H1 (cell line): ENCODE measurements around the gene TRMT61A. TPM values are rescaled to one million over a fixed set of nuclear protein-coding genes. Genes with fewer than 3 reads are reported as not detected.

Experiments used
- CTCF ChIA-PET: fragments of 300-600 bp; sonication (Branson Sonifier 250); formaldehyde crosslinking; loops from one replicate; lab custom pipeline; 2021; ENCODE audit not compliant: partially characterized antibody; lab: Charles Lee
- POLR2A ChIA-PET: fragments of 300-600 bp; sonication (Branson Sonifier 250); formaldehyde crosslinking; loops from one replicate; lab custom pipeline; 2021; ENCODE audit warnings: inconsistent platforms; ENCODE audit not compliant: partially characterized antibody; lab: Charles Lee
- DNase-seq, 2 experiments: peaks; one replicate each; pipeline versions ENCODE4 v3.0.0 to v3.0.0-alpha.2; 2010 to 2022; ENCODE audit warnings: low spot score in 2 of 2, low read depth in 1 of 2, mixed read lengths in 1 of 2
- FAIRE-seq: peaks from 2 replicates; lab custom pipeline; 2011; peaks lifted over from hg19 to GRCh38; lab: Jason Lieb, UNC
- H2AFZ ChIP-seq: 2 replicates; pipeline ENCODE4 v1.8.1; 2012; ENCODE audit warnings: low read length, inconsistent platforms
- H2AK5ac ChIP-seq: 2 replicates; pipeline ENCODE4 v1.6.1; 2013; ENCODE audit warnings: low read depth, low read length
- H2BK120ac ChIP-seq: replicated peaks from 2 replicates; pipeline ENCODE3; 2013; ENCODE audit warnings: low read depth, low read length, inconsistent platforms
- H2BK12ac ChIP-seq: 2 replicates; pipeline ENCODE4 v1.6.1; 2013; ENCODE audit warnings: low read depth, low read length
- H2BK15ac ChIP-seq: 2 replicates; pipeline ENCODE4 v1.6.1; 2013; ENCODE audit warnings: low read length
- H2BK20ac ChIP-seq: 2 replicates; pipeline ENCODE4 v1.6.1; 2013; ENCODE audit warnings: low read length
- H2BK5ac ChIP-seq: 2 replicates; pipeline ENCODE4 v1.6.1; 2013; ENCODE audit warnings: low read depth, low read length
- H3K14ac ChIP-seq: 2 replicates; pipeline ENCODE4 v1.6.1; 2013; ENCODE audit warnings: inconsistent platforms; ENCODE audit not compliant: insufficient read length
- H3K18ac ChIP-seq: 2 replicates; pipeline ENCODE4 v1.6.1; 2013; ENCODE audit warnings: low read length; ENCODE audit errors: extremely low read depth
- H3K23ac ChIP-seq: 2 replicates; pipeline ENCODE4 v1.6.1; 2013; ENCODE audit warnings: inconsistent platforms; ENCODE audit not compliant: insufficient read length
- H3K23me2 ChIP-seq: 2 replicates; pipeline ENCODE4 v1.6.1; 2013; ENCODE audit warnings: low read depth, low read length
- H3K27ac ChIP-seq: 2 replicates; pipeline ENCODE4 v1.6.1; 2011; ENCODE audit warnings: low read depth, low read length, inconsistent platforms
- H3K27me3 ChIP-seq, 4 experiments: replicated peaks in 1 of 4; 1 replicate in 1 of 4; 2 replicates in 3 of 4; pipeline versions ENCODE4 v1.6.1 to v1.8.1; 2011 to 2013; ENCODE audit warnings: low read length in 3 of 4, mild to moderate bottlenecking in 3 of 4, inconsistent platforms in 2 of 4, mixed read lengths in 2 of 4, moderate library complexity in 1 of 4; ENCODE audit not compliant: control insufficient read depth in 3 of 4, insufficient read depth in 3 of 4; ENCODE audit errors: extremely low read depth in 1 of 4
- H3K36me3 ChIP-seq, 4 experiments: 2 replicates each; pipeline versions ENCODE4 v1.6.1 to v1.8.1; 2011 to 2013; ENCODE audit warnings: mild to moderate bottlenecking in 4 of 4, low read length in 3 of 4, moderate library complexity in 2 of 4, control low read depth in 1 of 4, inconsistent platforms in 1 of 4; ENCODE audit not compliant: insufficient read depth in 4 of 4, control insufficient read depth in 2 of 4
- H3K4ac ChIP-seq: replicated peaks from 2 replicates; pipeline ENCODE3; 2013; ENCODE audit warnings: low read length, low read depth, mixed read lengths, inconsistent platforms; ENCODE audit not compliant: insufficient read length
- H3K4me1 ChIP-seq, 4 experiments: replicated peaks in 1 of 4; 1 replicate in 1 of 4; 2 replicates in 3 of 4; pipeline versions ENCODE4 v1.6.1 to v1.8.1; 2011 to 2013; ENCODE audit warnings: low read length in 3 of 4, inconsistent platforms in 2 of 4, mixed read lengths in 1 of 4; ENCODE audit not compliant: insufficient read depth in 4 of 4, control insufficient read depth in 3 of 4
- H3K4me2 ChIP-seq, 2 experiments: 2 replicates each; pipeline versions ENCODE4 v1.6.1 to v1.8.1; 2011 to 2013; ENCODE audit warnings: low read depth in 2 of 2, low read length in 2 of 2, control low read depth in 1 of 2, inconsistent platforms in 1 of 2, mild to moderate bottlenecking in 1 of 2; ENCODE audit not compliant: insufficient read depth in 1 of 2
- H3K4me3 ChIP-seq, 4 experiments: fragments of 200-600, 300-600 bp in 1 of 4; sonication (generic), shearing (Covaris generic), sonication (Bioruptor Twin) in 1 of 4; 2 replicates each; pipeline versions ENCODE4 v1.5.1 to v1.8.1; 2011 to 2016; ENCODE audit warnings: low read length in 4 of 4, low read depth in 3 of 4, control low read depth in 2 of 4, inconsistent platforms in 2 of 4, mild to moderate bottlenecking in 2 of 4, mixed read lengths in 1 of 4, moderate library complexity in 1 of 4; ENCODE audit not compliant: insufficient read depth in 2 of 4; ENCODE audit errors: extremely low read depth in 1 of 4
- H3K56ac ChIP-seq: replicated peaks from 2 replicates; pipeline ENCODE3; 2013; ENCODE audit warnings: low read depth, mild to moderate bottlenecking, mixed read lengths, low read length, inconsistent platforms; ENCODE audit not compliant: insufficient read length
- H3K79me1 ChIP-seq: 2 replicates; pipeline ENCODE4 v1.6.1; 2013; ENCODE audit warnings: low read depth, low read length, control low read depth
- H3K79me2 ChIP-seq, 2 experiments: 2 replicates each; pipeline versions ENCODE4 v1.6.1 to v1.8.1; 2012 to 2013; ENCODE audit warnings: low read length in 2 of 2, mild to moderate bottlenecking in 2 of 2, inconsistent platforms in 1 of 2; ENCODE audit not compliant: insufficient read depth in 2 of 2, control insufficient read depth in 1 of 2
- H3K9ac ChIP-seq, 4 experiments: replicated peaks in 1 of 4; 1 replicate in 1 of 4; 2 replicates in 3 of 4; pipeline versions ENCODE4 v1.6.1 to v1.8.1; 2011 to 2013; ENCODE audit warnings: low read depth in 3 of 4, low read length in 3 of 4, control low read depth in 2 of 4, mild to moderate bottlenecking in 2 of 4, moderate library complexity in 2 of 4, inconsistent platforms in 1 of 4; ENCODE audit errors: extremely low read depth in 1 of 4
- H3K9me3 ChIP-seq, 2 experiments: 2 replicates each; pipeline versions ENCODE4 v1.6.1 to v1.8.1; 2012 to 2013; ENCODE audit warnings: mild to moderate bottlenecking in 2 of 2, moderate library complexity in 2 of 2, control low read depth in 1 of 2, inconsistent platforms in 1 of 2, low read depth in 1 of 2, low read length in 1 of 2, mixed read lengths in 1 of 2; ENCODE audit not compliant: insufficient read depth in 2 of 2
- H4K20me1 ChIP-seq, 2 experiments: replicated peaks in 1 of 2; 2 replicates each; pipeline versions ENCODE3 to v1.8.1; 2011 to 2013; ENCODE audit warnings: inconsistent platforms in 2 of 2, low read length in 2 of 2, mild to moderate bottlenecking in 1 of 2; ENCODE audit not compliant: insufficient read depth in 2 of 2, control insufficient read depth in 1 of 2
- H4K5ac ChIP-seq: 2 replicates; pipeline ENCODE4 v1.6.1; 2013; ENCODE audit warnings: low read length, low read depth, mixed read lengths, inconsistent platforms; ENCODE audit not compliant: insufficient read length
- H4K8ac ChIP-seq: 2 replicates; pipeline ENCODE4 v1.8.0; 2013; ENCODE audit warnings: mild to moderate bottlenecking, moderate library complexity, low read length, inconsistent platforms; ENCODE audit not compliant: insufficient read depth; ENCODE audit errors: extremely low read depth
- H4K91ac ChIP-seq: replicated peaks from 2 replicates; pipeline ENCODE3; 2013; ENCODE audit warnings: low read length, mixed read lengths, inconsistent platforms; ENCODE audit not compliant: insufficient read length
- CHD1 ChIP-seq: IDR thresholded peaks from 2 replicates; pipeline ENCODE4 v1.6.1; 2012; ENCODE audit warnings: low read depth, low read length, improper control_type of control experiment
- CREB1 ChIP-seq: IDR thresholded peaks from 2 replicates; pipeline ENCODE4 v1.6.1; 2012; ENCODE audit warnings: inconsistent platforms
- FOSL1 ChIP-seq: IDR thresholded peaks from 2 replicates; pipeline ENCODE4 v1.6.1; 2011; ENCODE audit warnings: mild to moderate bottlenecking, low read depth, low read length, moderate library complexity; ENCODE audit not compliant: insufficient read depth
- MAFK ChIP-seq: IDR thresholded peaks from 2 replicates; pipeline ENCODE4 v1.6.1; 2012; ENCODE audit warnings: low read depth, mild to moderate bottlenecking, improper control_type of control experiment, low read length
- RBBP5 ChIP-seq: IDR thresholded peaks from 2 replicates; pipeline ENCODE4 v1.7.1; 2012; ENCODE audit warnings: low read depth, mild to moderate bottlenecking, inconsistent platforms, low read length, moderate library complexity, borderline replicate concordance
- RFX5 ChIP-seq: IDR thresholded peaks from 2 replicates; pipeline ENCODE4 v1.6.1; 2011; ENCODE audit warnings: low read depth, low read length, improper control_type of control experiment, borderline replicate concordance
- SP1 ChIP-seq: IDR thresholded peaks from 2 replicates; pipeline ENCODE4 v1.6.1; 2011; ENCODE audit warnings: low read depth, low read length
- SUZ12 ChIP-seq: fragments of 200-600 bp; sonication (generic); IDR thresholded peaks from 2 replicates; pipeline ENCODE4 v1.6.1; 2012; ENCODE audit warnings: mild to moderate bottlenecking, inconsistent platforms, low read length, moderate library complexity, mixed read lengths
- TCF12 ChIP-seq: IDR thresholded peaks from 2 replicates; pipeline ENCODE4 v1.6.1; 2011; ENCODE audit warnings: low read depth, mild to moderate bottlenecking, low read length
- WGBS, 2 experiments: shearing (Covaris generic) in 1 of 2; methylation state at CpG; one replicate each; pipeline versions ENCODE4 v1.1.6 to v1.1.7; 2013 to 2015; ENCODE audit warnings: low lambda C conversion rate in 2 of 2, mixed read lengths in 2 of 2, inconsistent platforms in 1 of 2, low coverage in 1 of 2, missing lambda C conversion rate in 1 of 2; ENCODE audit not compliant: insufficient replicate concordance in 2 of 2, insufficient coverage in 1 of 2, insufficient read length in 1 of 2; ENCODE audit errors: extremely low coverage in 1 of 2, missing lambda C conversion rate in 1 of 2; 5-methylcytosine and 5-hydroxymethylcytosine counted together
- polyA plus RNA-seq, 7 experiments: library from polyadenylated mRNA; depleted of rRNA in 3 of 7; stranded (reverse) in 5 of 7; unstranded in 2 of 7; fragments of >200 nt in 5 of 7; fragments of 200-250 nt in 2 of 7; gene quantifications; 1 replicate in 5 of 7; 2 replicates in 1 of 7; 4 replicates in 1 of 7; pipeline versions ENCODE4 v1.2.1 to v1.2.3, GENCODE V29; 2011 to 2013; ENCODE audit warnings: missing spikeins in 2 of 7, mixed read lengths in 2 of 7
- total RNA-seq: library from RNA; stranded (reverse); fragmentation: NEBNext Ultra II Directional; extraction: Animal tissue kit (Norgen Biotek cat#: 25700); gene quantifications from 2 replicates; pipeline ENCODE4 v1.2.1, GENCODE V29; 2021
- TF ChIP-seq, protein P1 (sequence below): IDR thresholded peaks from 2 replicates; pipeline ENCODE4 v1.6.1; 2012; ENCODE audit warnings: inconsistent platforms
- TF ChIP-seq, protein P2 (sequence below), 3 experiments: IDR thresholded peaks; 1 replicate in 2 of 3; 2 replicates in 1 of 3; pipeline versions ENCODE4 v1.5.1 to v1.6.1; 2011; ENCODE audit warnings: low read length in 3 of 3, mild to moderate bottlenecking in 3 of 3, inconsistent platforms in 2 of 3, low read depth in 1 of 3, moderate library complexity in 1 of 3; ENCODE audit not compliant: insufficient read depth in 1 of 3; ENCODE audit errors: control extremely low read depth in 1 of 3

The TRMT61A gene
- total and polyA plus RNA-seq, 2 of the 8 experiments (the other 6 are each of a cell fraction or from before 2014, with no cell fraction given) = 15.8 to 19.0 TPM

DNA sequence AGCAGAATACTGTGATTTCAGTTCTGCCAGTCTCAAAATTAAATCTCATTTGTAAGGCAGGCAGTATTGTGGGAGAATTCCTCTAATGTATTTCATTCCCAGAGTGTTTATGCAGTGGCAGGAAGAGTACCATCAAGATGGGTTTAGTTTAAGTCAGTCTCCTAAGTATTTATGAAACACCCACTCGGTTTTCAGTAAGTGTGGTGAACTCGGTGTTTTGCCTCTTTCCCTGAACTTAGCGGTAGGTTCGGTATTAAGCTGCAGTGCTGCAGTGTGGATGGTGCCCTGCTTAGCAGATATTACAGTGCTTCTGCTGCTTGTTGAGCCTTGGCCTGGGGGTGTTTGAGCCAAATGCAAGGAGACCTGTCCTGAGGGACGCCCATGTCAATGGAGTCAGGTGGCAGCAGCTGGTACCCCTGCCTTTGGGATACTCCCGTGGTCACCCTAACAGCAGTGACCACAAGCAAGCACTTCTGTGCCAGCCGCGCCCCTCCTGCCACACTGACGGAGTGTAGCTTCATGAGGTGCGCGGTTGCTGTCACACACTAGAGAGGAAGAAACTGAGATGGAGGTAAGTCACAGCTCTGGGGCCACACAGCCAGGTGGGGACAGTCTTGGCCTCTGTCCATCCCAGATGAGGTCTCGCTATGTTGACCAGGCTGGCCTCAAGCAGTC lies 49.5 kb downstream of the TRMT61A start:
- no peak overlapping the region for H4K5ac ChIP-seq
- no peak for DNase-seq
- no peaks in the 10 kb centered on the region for H3K9me3 ChIP-seq
- H3K36me3 ChIP-seq = peaks cover 2 to 19% (median 6%) of the 10 kb centered on the region in 4 experiments; a peak in 4 of 8 replicates
- no peak for FAIRE-seq
- no peak overlapping the region for H2AK5ac ChIP-seq
- no peak overlapping the region for H2BK15ac ChIP-seq
- no peak overlapping the region for H4K91ac ChIP-seq
- POLR2A ChIA-PET = no interaction called here
- H2BK5ac ChIP-seq = no peak overlapping the region
- no peaks in the 10 kb centered on the region; a peak in 1 of 7 replicates for H3K27me3 ChIP-seq
- no peak overlapping the region for H3K18ac ChIP-seq
- CTCF ChIA-PET = no interaction called here
- H3K4me3 ChIP-seq = no peak overlapping the region
- no peak overlapping the region for H2BK20ac ChIP-seq
- H3K56ac ChIP-seq = no peak overlapping the region
- no peaks in the 10 kb centered on the region for H3K79me2 ChIP-seq
- H3K4me1 ChIP-seq = no peaks in the 10 kb centered on the region
- no peak overlapping the region for H3K14ac ChIP-seq
- no peak overlapping the region for H2BK12ac ChIP-seq
- no peak overlapping the region for H3K4me2 ChIP-seq
- 94% methylated on average over 12 of the region's 12 CpGs; no CpG with 5 or more reads in 1 of the 2 experiments for WGBS, 2 experiments
- H4K20me1 ChIP-seq = peaks cover 0 to 9% of the 10 kb centered on the region in 2 experiments
- no peak overlapping the region for H3K27ac ChIP-seq
- H4K8ac ChIP-seq = no peak overlapping the region
- peaks cover 3% of the 10 kb centered on the region for H3K79me1 ChIP-seq
- H2BK120ac ChIP-seq = no peak overlapping the region
- no peak overlapping the region for H2AFZ ChIP-seq
- no peak overlapping the region for H3K4ac ChIP-seq
- H3K23me2 ChIP-seq = no peaks in the 10 kb centered on the region
- no peak overlapping the region for H3K9ac ChIP-seq
- no peak overlapping the region for H3K23ac ChIP-seq
- TF ChIP-seq SP1 = no peak
- no peak for TF ChIP-seq MAFK
- no peak for TF ChIP-seq RFX5
- TF ChIP-seq, protein P1, sequence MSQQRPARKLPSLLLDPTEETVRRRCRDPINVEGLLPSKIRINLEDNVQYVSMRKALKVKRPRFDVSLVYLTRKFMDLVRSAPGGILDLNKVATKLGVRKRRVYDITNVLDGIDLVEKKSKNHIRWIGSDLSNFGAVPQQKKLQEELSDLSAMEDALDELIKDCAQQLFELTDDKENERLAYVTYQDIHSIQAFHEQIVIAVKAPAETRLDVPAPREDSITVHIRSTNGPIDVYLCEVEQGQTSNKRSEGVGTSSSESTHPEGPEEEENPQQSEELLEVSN = no peak
- TF ChIP-seq RBBP5 = no peak
- TF ChIP-seq CHD1 = no peak
- no peak for TF ChIP-seq TCF12
- no peak for TF ChIP-seq CREB1
- TF ChIP-seq SUZ12 = no peak
- TF ChIP-seq, protein P2, sequence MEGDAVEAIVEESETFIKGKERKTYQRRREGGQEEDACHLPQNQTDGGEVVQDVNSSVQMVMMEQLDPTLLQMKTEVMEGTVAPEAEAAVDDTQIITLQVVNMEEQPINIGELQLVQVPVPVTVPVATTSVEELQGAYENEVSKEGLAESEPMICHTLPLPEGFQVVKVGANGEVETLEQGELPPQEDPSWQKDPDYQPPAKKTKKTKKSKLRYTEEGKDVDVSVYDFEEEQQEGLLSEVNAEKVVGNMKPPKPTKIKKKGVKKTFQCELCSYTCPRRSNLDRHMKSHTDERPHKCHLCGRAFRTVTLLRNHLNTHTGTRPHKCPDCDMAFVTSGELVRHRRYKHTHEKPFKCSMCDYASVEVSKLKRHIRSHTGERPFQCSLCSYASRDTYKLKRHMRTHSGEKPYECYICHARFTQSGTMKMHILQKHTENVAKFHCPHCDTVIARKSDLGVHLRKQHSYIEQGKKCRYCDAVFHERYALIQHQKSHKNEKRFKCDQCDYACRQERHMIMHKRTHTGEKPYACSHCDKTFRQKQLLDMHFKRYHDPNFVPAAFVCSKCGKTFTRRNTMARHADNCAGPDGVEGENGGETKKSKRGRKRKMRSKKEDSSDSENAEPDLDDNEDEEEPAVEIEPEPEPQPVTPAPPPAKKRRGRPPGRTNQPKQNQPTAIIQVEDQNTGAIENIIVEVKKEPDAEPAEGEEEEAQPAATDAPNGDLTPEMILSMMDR (IDR thresholded peaks at IDR 0.05; ENCODE audit: control extremely low read depth in 1 of 3, insufficient read depth in 1 of 3, low read depth in 1 of 3, low read length in 3 of 3) = no peak
- TF ChIP-seq FOSL1 = no peak
